ENCODE measurements around the gene FUT3.

GRCh38 chr19:5864013-5864720, 12.9 kb upstream of the FUT3 start:
- TF ChIP-seq MAZ (CRISPR knock-in tag; conservative IDR thresholded peaks at IDR 0.05 in 1 of 2, IDR thresholded peaks at IDR 0.05 in 1 of 2) (no peak), CTCF (IDR thresholded peaks at IDR 0.05 in 2 of 3, conservative IDR thresholded peaks at IDR 0.05 in 1 of 3; ENCODE audit: insufficient read depth in 2 of 3, low read depth in 1 of 3, low read length in 3 of 3) (no peak), EZH2 (IDR thresholded peaks at IDR 0.05; ENCODE audit: borderline replicate concordance, low read depth, low read length) (no peak), JUN (IDR thresholded peaks at IDR 0.05; ENCODE audit: borderline replicate concordance, low read depth, low read length) (no peak), JUN (CRISPR knock-in tag; IDR thresholded peaks at IDR 0.05; ENCODE audit: borderline replicate concordance) (no peak), FOXM1 (IDR thresholded peaks at IDR 0.05; ENCODE audit: low read depth) (no peak), FOXM1 (CRISPR knock-in tag; IDR thresholded peaks at IDR 0.05; ENCODE audit: low read depth) (no peak), CREB3L1 (IDR thresholded peaks at IDR 0.05; ENCODE audit: borderline replicate concordance, low read depth) (no peak)

All from K562 (cell line).